K562 (cell line): ENCODE measurements around the gene PHF19. TPM values are rescaled to one million over a fixed set of nuclear protein-coding genes. Genes with fewer than 3 reads are reported as not detected.

Source experiments
- CAMTA2 ChIP-seq: fragments of 250-450 bp; sonication (Bioruptor Pico); conservative IDR thresholded peaks from 2 replicates; pipeline ENCODE4 v1.5.1; 2022
- CREB1 ChIP-seq, 2 experiments: sonication (generic) in 1 of 2; formaldehyde crosslinking in 1 of 2; IDR thresholded peaks; 2 replicates each; pipeline versions ENCODE4 v1.6.1 to v1.8.0; 2012 to 2022; ENCODE audit warnings: inconsistent platforms in 1 of 2, mild to moderate bottlenecking in 1 of 2, missing genetic modification reagents in 1 of 2, moderate library complexity in 1 of 2
- CREM ChIP-seq: IDR thresholded peaks from 2 replicates; pipeline ENCODE4 v1.6.1; 2014; ENCODE audit warnings: antibody characterized with exemption, low read depth
- CSDE1 ChIP-seq, 2 experiments: fragments of 450-650 bp; IDR thresholded peaks; 2 replicates each; pipeline ENCODE4 v1.6.1; 2016; ENCODE audit warnings: mild to moderate bottlenecking in 1 of 2
- ELF4 ChIP-seq: fragments of 450-650 bp; formaldehyde crosslinking; IDR thresholded peaks from 2 replicates; pipeline ENCODE4 v1.4.0; 2022; ENCODE audit warnings: missing genetic modification characterization
- EP400 ChIP-seq: fragments of 450-650 bp; IDR thresholded peaks from 2 replicates; pipeline ENCODE4 v1.6.1; 2017; ENCODE audit warnings: antibody characterized with exemption, mild to moderate bottlenecking, moderate library complexity
- FOXK1 ChIP-seq: sonication (generic); formaldehyde crosslinking; IDR thresholded peaks from 2 replicates; pipeline ENCODE4 v1.8.0; 2022; ENCODE audit warnings: missing genetic modification reagents, mild to moderate bottlenecking, borderline replicate concordance
- HDAC1 ChIP-seq, 2 experiments: fragments of 450-650 bp; IDR thresholded peaks; 2 replicates each; pipeline ENCODE4 v1.6.1; 2016 to 2017; ENCODE audit warnings: inconsistent platforms in 1 of 2, mild to moderate bottlenecking in 1 of 2, moderate library complexity in 1 of 2
- NFE2L1 ChIP-seq: fragments of 450-650 bp; IDR thresholded peaks from 2 replicates; pipeline ENCODE4 v1.6.1; 2016; ENCODE audit warnings: missing genetic modification characterization, low read depth, mild to moderate bottlenecking, missing compliant biosample characterization, moderate library complexity, borderline replicate concordance
- NONO ChIP-seq, 2 experiments: fragments of 200-400 bp in 1 of 2; fragments of 450-650 bp in 1 of 2; formaldehyde crosslinking in 1 of 2; IDR thresholded peaks; 2 replicates each; pipeline ENCODE4 v1.6.1; 2017; ENCODE audit warnings: low read depth in 2 of 2, mild to moderate bottlenecking in 2 of 2, moderate library complexity in 2 of 2, low read length in 1 of 2
- PHB ChIP-seq: fragments of 250-450 bp; sonication (Bioruptor Pico); IDR thresholded peaks from 2 replicates; pipeline ENCODE4 v1.5.0; 2021
- SMAD4 ChIP-seq: fragments of 250-450 bp; sonication (Bioruptor Pico); conservative IDR thresholded peaks from 2 replicates; pipeline ENCODE4 v1.8.0; 2021; ENCODE audit warnings: inconsistent platforms, mild to moderate bottlenecking, moderate library complexity
- SMC3 ChIP-seq: conservative IDR thresholded peaks from 2 replicates; pipeline ENCODE4 v1.6.1; 2011; ENCODE audit warnings: low read depth, low read length, improper control_type of control experiment; ENCODE audit not compliant: insufficient read depth
- SOX6 ChIP-seq: fragments of 450-650 bp; IDR thresholded peaks from 2 replicates; pipeline ENCODE4 v1.6.1; 2014; ENCODE audit warnings: mild to moderate bottlenecking
- SRSF7 ChIP-seq: fragments of 200-400 bp; formaldehyde crosslinking; optimal IDR thresholded peaks from 2 replicates; pipeline ENCODE3; 2017; ENCODE audit warnings: mild to moderate bottlenecking, low read depth, low read length
- U2AF1 ChIP-seq: fragments of 200-400 bp; formaldehyde crosslinking; optimal IDR thresholded peaks from 2 replicates; pipeline ENCODE3; 2017; ENCODE audit warnings: mild to moderate bottlenecking, low read depth, low read length, moderate library complexity
- XRCC5 ChIP-seq: fragments of 200-400 bp; formaldehyde crosslinking; IDR thresholded peaks from 2 replicates; pipeline ENCODE4 v1.6.1; 2017; ENCODE audit warnings: low read depth, mild to moderate bottlenecking, low read length
- ZBED1 ChIP-seq: IDR thresholded peaks from 2 replicates; pipeline ENCODE4 v1.6.1; 2014
- ZBTB8A ChIP-seq: fragments of 450-650 bp; IDR thresholded peaks from 2 replicates; pipeline ENCODE4 v1.6.1; 2018; ENCODE audit warnings: mild to moderate bottlenecking, moderate library complexity; ENCODE audit not compliant: partially characterized antibody
- ZFP36 ChIP-seq: fragments of 150-350 bp; IDR thresholded peaks from 2 replicates; pipeline ENCODE4 v1.6.1; 2018; ENCODE audit warnings: low read length, low read depth; ENCODE audit not compliant: partially characterized antibody
- ZNF133 ChIP-seq: fragments of 250-450 bp; sonication (Bioruptor Pico); IDR thresholded peaks from 2 replicates; pipeline ENCODE4 v1.4.0; 2020; ENCODE audit warnings: mild to moderate bottlenecking
- ZNF239 ChIP-seq: fragments of 250-450 bp; sonication (Bioruptor Pico); IDR thresholded peaks from 2 replicates; pipeline ENCODE4 v1.4.0; 2020; ENCODE audit warnings: mild to moderate bottlenecking
- polyA plus RNA-seq, 8 experiments: library from polyadenylated mRNA; depleted of rRNA in 4 of 8; stranded (reverse) in 5 of 8; unstranded in 3 of 8; fragments of >200 nt; fragmentation: Nextera tagmentation in 2 of 8; fragmentation: Illumina TruSeq in 1 of 8; extraction: Ambion mirVana in 2 of 8; extraction: Trizol in 1 of 8; gene quantifications; 2 replicates each; pipeline versions ENCODE4 v1.2.1 to v1.2.3, GENCODE V29; 2011 to 2014; ENCODE audit warnings: inconsistent platforms in 1 of 8, missing spikeins in 1 of 8
- total RNA-seq, 7 experiments: library from RNA; depleted of rRNA in 6 of 7; stranded (reverse); fragments of >200 nt in 6 of 7; fragmentation: Illumina TruSeq in 2 of 7; extraction: Trizol in 2 of 7; gene quantifications; 2 replicates each; pipeline versions ENCODE4 v1.2.1 to v1.2.3, GENCODE V29; 2011 to 2021; ENCODE audit warnings: low replicate concordance in 1 of 7
- TF ChIP-seq, protein P1 (sequence below): sonication (generic); formaldehyde crosslinking; IDR thresholded peaks from 2 replicates; pipeline ENCODE4 v1.8.1; 2023; ENCODE audit warnings: mild to moderate bottlenecking, missing genetic modification reagents
- TF ChIP-seq, protein P2 (sequence below): fragments of 450-650 bp; IDR thresholded peaks from 2 replicates; pipeline ENCODE4 v1.6.1; 2016
- TF ChIP-seq, protein P3 (sequence below): sonication (generic); formaldehyde crosslinking; IDR thresholded peaks from 2 replicates; pipeline ENCODE4 v1.8.1; 2023; ENCODE audit warnings: mild to moderate bottlenecking, missing genetic modification reagents

Gene PHF19
- total and polyA plus RNA-seq, 9 of the 15 experiments (the other 6 are each of a cell fraction or from before 2014, with no cell fraction given) = 95.8 to 403 (median 255) TPM

DNA sequence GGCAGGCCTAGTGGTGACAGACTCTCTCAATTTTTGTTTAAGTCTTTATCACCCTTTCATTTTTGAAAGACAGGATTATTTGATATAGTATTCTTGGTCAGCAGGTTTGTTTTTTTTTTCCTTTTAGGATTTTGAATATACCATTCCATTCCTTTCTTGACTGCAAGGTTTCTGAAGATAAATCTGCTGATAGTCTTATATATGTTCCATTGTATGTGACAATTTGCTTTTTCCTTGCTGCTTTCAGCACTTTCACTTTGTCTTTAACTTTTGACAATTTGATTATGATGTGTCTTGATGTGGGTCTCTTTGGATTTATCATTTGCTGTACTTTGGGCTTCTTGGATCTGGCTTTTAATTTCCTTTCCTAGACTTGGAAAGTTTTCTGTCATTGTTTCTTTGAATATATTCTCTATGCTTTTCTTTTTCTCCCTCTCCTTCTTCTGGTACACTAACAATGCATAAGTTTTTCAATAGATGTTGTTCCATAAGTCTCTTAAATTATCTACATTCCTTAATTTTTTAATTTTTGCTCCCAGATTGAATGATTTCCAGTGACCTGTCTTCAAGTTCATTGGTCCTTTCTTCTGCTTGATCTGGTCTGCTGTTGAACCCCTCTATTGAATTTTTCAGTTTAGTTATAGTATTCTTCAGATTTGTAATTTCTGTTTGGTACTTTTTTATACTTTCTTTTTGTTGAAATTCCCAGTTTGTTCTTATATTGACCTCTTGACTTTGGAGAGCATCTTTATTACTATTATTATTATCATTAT, 69.2 kb downstream of the PHF19 start (continued):
- TF ChIP-seq XRCC5 = no peak
- no peak for TF ChIP-seq SOX6
- TF ChIP-seq PHB (CRISPR knock-in tag) = no peak
- TF ChIP-seq EP400 = 0 out of 2 replicates have a peak, but pooled peaks have one; percentile 35
- no peak for TF ChIP-seq SRSF7
- TF ChIP-seq, protein P1, sequence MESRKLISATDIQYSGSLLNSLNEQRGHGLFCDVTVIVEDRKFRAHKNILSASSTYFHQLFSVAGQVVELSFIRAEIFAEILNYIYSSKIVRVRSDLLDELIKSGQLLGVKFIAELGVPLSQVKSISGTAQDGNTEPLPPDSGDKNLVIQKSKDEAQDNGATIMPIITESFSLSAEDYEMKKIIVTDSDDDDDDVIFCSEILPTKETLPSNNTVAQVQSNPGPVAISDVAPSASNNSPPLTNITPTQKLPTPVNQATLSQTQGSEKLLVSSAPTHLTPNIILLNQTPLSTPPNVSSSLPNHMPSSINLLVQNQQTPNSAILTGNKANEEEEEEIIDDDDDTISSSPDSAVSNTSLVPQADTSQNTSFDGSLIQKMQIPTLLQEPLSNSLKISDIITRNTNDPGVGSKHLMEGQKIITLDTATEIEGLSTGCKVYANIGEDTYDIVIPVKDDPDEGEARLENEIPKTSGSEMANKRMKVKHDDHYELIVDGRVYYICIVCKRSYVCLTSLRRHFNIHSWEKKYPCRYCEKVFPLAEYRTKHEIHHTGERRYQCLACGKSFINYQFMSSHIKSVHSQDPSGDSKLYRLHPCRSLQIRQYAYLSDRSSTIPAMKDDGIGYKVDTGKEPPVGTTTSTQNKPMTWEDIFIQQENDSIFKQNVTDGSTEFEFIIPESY (CRISPR knock-in tag) = no peak
- no peak for TF ChIP-seq FOXK1 (CRISPR knock-in tag)
- TF ChIP-seq CSDE1 (IDR thresholded peaks at IDR 0.05) = 0 out of 4 replicates have a peak, but pooled peaks of 1 of the 2 experiments have one; percentile 7
- TF ChIP-seq ELF4 (CRISPR knock-in tag) = no peak
- TF ChIP-seq CREB1 (IDR thresholded peaks at IDR 0.05) = no peak
- no peak for TF ChIP-seq CREB1 (CRISPR knock-in tag; IDR thresholded peaks at IDR 0.05)
- TF ChIP-seq SMC3 = no peak
- TF ChIP-seq CREM = no peak
- no peak for TF ChIP-seq ZFP36
- no peak for TF ChIP-seq SMAD4 (CRISPR knock-in tag)
- no peak for TF ChIP-seq CAMTA2 (CRISPR knock-in tag)
- TF ChIP-seq, protein P2, sequence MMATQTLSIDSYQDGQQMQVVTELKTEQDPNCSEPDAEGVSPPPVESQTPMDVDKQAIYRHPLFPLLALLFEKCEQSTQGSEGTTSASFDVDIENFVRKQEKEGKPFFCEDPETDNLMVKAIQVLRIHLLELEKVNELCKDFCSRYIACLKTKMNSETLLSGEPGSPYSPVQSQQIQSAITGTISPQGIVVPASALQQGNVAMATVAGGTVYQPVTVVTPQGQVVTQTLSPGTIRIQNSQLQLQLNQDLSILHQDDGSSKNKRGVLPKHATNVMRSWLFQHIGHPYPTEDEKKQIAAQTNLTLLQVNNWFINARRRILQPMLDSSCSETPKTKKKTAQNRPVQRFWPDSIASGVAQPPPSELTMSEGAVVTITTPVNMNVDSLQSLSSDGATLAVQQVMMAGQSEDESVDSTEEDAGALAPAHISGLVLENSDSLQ = no peak
- TF ChIP-seq U2AF1 = no peak
- TF ChIP-seq ZBED1 = no peak
- TF ChIP-seq HDAC1 (IDR thresholded peaks at IDR 0.05) = no peak
- TF ChIP-seq ZNF239 (CRISPR knock-in tag) = 0 out of 2 replicates have a peak, but pooled peaks have one; percentile 19
- TF ChIP-seq, protein P3, sequence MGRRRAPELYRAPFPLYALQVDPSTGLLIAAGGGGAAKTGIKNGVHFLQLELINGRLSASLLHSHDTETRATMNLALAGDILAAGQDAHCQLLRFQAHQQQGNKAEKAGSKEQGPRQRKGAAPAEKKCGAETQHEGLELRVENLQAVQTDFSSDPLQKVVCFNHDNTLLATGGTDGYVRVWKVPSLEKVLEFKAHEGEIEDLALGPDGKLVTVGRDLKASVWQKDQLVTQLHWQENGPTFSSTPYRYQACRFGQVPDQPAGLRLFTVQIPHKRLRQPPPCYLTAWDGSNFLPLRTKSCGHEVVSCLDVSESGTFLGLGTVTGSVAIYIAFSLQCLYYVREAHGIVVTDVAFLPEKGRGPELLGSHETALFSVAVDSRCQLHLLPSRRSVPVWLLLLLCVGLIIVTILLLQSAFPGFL (CRISPR knock-in tag) = no peak
- no peak for TF ChIP-seq ZNF133 (CRISPR knock-in tag)
- no peak for TF ChIP-seq NONO (IDR thresholded peaks at IDR 0.05; ENCODE audit: low read depth in 2 of 2, low read length in 1 of 2)
- TF ChIP-seq NFE2L1 (tag) = no peak
- no peak for TF ChIP-seq ZBTB8A
